ENCODE measurements around the gene CUL9.

The CUL9 gene

GRCh38 chr6:43258807-43259686, 77.1 kb downstream of the CUL9 start:
- DNase-seq = no peak

GRCh38 chr6:43260791-43261190, 78.8 kb downstream of the CUL9 start:
- no peak for DNase-seq

- no peak for DNase-seq
Observed at GRCh38 chr6:43261198-43261597, 79.2 kb downstream of the CUL9 start.

- DNase-seq = no peak
Observed at GRCh38 chr6:43262000-43262779, 80.2 kb downstream of the CUL9 start.

GRCh38 chr6:43262780-43263313, 80.9 kb downstream of the CUL9 start:
- DNase-seq = no peak

- DNase-seq = peak; percentile 72
Observed at GRCh38 chr6:43263314-43264178, 81.5 kb downstream of the CUL9 start.

GRCh38 chr6:43264599-43265145, 82.7 kb downstream of the CUL9 start:
- no peak for DNase-seq

GRCh38 chr6:43265564-43265963, 83.6 kb downstream of the CUL9 start:
- DNase-seq = no peak

- DNase-seq = no peak
Observed at GRCh38 chr6:43267619-43268354, 85.8 kb downstream of the CUL9 start.

- no peak for DNase-seq
Observed at GRCh38 chr6:43268355-43268700, 86.3 kb downstream of the CUL9 start.

- DNase-seq = no peak
Observed at GRCh38 chr6:43268782-43269272, 86.8 kb downstream of the CUL9 start.

- DNase-seq = no peak
Observed at GRCh38 chr6:43269273-43270007, 87.4 kb downstream of the CUL9 start.

GRCh38 chr6:43271103-43271815, 89.3 kb downstream of the CUL9 start:
- no peak for DNase-seq

GRCh38 chr6:43271944-43272343, 89.9 kb downstream of the CUL9 start:
- DNase-seq = no peak

- no peak for DNase-seq
Observed at GRCh38 chr6:43273707-43274106, 91.7 kb downstream of the CUL9 start.

All from EL (cell line).